ENCODE results near the gene OPN1SW.

OPN1SW gene

DNA sequence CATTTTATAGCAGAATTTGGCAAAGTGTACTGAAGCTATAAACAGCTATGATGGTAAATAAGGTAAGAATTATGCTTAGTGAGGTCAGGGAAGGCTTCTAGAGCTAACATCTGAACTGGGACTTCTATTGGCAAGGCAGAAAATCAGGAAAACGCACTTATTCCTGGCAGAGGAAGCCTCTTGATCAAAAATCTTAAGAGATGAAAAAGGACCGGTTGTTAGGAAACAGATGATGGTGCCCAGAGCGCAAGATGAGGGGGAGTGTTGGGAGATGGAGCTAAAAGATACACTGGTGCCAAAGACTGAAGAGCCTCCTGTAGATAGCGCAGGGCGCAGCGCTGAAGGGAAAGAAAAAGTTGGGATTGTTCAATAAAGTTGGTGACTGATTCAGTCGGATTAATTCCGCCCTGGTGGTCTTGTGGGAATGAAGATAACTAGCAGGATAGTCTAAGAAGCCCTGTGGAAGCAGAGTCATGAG is 37.0 kb downstream of the OPN1SW start:
- Histone ChIP-seq H3K4me1 (peaks cover 58 to 81% (median 70%) of the 10 kb centered on the region in 10 experiments), H3K36me3 (peaks cover 0 to 17% (median 8%) of the 10 kb centered on the region in 11 experiments; a peak in 15 of 22 replicates), H3K4me3 (peak overlapping the region; percentile 76 to 97 (median 90)), H3K27ac (peak overlapping the region; percentile 48 to 86 (median 78); a peak in 21 of 22 replicates), H3K9ac (peak overlapping the region; percentile 81 to 91 (median 85)), H3K4me2 (peak overlapping the region; percentile 71 to 96 (median 88)), H3K27me3 (no peaks in the 10 kb centered on the region), H3K9me3 (replicated peaks in 1 of 11) (no peaks in the 10 kb centered on the region), H4K20me1 (peaks cover 23 to 44% (median 38%) of the 10 kb centered on the region in 11 experiments; a peak in 19 of 22 replicates)
- no peak for TF ChIP-seq Cebpa-rat (IDR thresholded peaks at IDR 0.05)

DNA sequence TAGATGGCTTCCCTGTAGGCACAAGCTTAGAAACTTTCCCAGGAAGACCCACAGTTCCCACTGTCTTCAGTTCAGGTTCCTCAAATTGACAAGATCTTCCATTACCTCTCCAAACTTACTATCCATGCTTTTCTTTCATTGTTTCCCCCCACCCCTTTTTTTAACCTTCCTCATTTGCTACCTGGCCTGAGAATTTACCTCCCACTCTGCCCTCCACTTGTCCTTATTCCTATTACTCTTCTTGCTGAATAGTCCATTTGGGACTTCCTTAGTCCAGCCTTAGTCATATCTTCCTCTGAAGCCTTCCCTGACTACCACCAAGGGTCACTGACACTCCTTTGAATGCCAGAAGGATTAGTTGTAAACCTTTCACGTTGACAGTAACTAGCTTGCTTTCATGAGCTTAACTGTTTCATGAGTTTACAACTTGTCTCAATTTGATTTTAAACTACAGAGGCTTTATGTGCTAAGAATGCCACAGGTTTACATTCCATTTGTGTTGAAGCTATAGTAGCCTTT is 37.7 kb downstream of the OPN1SW start:
- Histone ChIP-seq H3K9me3 (replicated peaks in 1 of 11) (0 out of 22 replicates have a peak, but pooled peaks cover 0 to 4% (median 0%) of the 10 kb centered on the region in 11 experiments), H3K9ac (no peak overlapping the region), H3K4me3 (peak overlapping the region in 2 of 10 experiments; percentile 81 to 97; a peak in 2 of 20 replicates)

DNA sequence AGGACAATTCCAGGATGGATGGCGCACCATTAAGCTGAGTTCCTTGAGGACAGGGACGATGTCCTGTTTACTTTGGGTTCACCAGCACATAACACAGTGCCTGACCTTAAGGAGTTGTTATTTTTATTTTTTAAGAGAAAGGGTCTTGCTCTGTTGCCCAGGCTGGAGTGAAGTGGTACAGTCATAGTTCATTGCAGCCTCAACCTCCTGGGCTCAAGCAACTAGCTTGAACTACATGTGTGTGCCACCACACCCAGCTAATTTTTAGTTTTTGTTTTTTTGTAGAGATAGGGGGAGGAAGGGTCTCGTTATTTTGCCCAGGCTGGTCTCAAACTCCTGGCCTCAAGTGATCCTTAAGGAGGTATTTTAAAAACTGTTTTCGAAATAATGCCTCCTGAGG is 38.2 kb downstream of the OPN1SW start:
- Histone ChIP-seq H3K4me1 (peaks cover 60 to 82% (median 79%) of the 10 kb centered on the region in 10 experiments), H3K4me3 (no peak overlapping the region), H3K9ac (no peak overlapping the region), H3K36me3 (peaks cover 0 to 5% (median 0%) of the 10 kb centered on the region in 11 experiments; a peak in 5 of 22 replicates), H4K20me1 (peaks cover 17 to 32% (median 27%) of the 10 kb centered on the region in 11 experiments; a peak in 16 of 22 replicates), H3K27me3 (no peaks in the 10 kb centered on the region), H3K9me3 (replicated peaks in 1 of 11) (0 out of 22 replicates have a peak, but pooled peaks cover 0 to 4% (median 0%) of the 10 kb centered on the region in 11 experiments), H3K4me2 (peak overlapping the region in 5 of 11 experiments; percentile 74 to 88 (median 83); a peak in 8 of 22 replicates), H3K27ac (no peak overlapping the region)
- no peak for TF ChIP-seq Cebpa-rat (IDR thresholded peaks at IDR 0.05)

More for the DNA sequence above, 37.7 kb downstream of the OPN1SW start:
- Histone ChIP-seq H3K27me3 (no peaks in the 10 kb centered on the region), H4K20me1 (peaks cover 18 to 37% (median 31%) of the 10 kb centered on the region in 11 experiments; a peak in 16 of 22 replicates), H3K4me2 (peak overlapping the region; percentile 71 to 96 (median 88); a peak in 20 of 22 replicates), H3K27ac (no peak overlapping the region), H3K4me1 (peaks cover 56 to 81% (median 75%) of the 10 kb centered on the region in 10 experiments), H3K36me3 (peaks cover 0 to 10% (median under 1%) of the 10 kb centered on the region in 11 experiments; a peak in 9 of 22 replicates)
- TF ChIP-seq Cebpa-rat (IDR thresholded peaks at IDR 0.05): no peak

GRCh38 chr7:128735436-128735835 is 40.2 kb downstream of the OPN1SW start:
- Histone ChIP-seq H3K4me3 (peak overlapping the region in 6 of 10 experiments; percentile 12 to 47 (median 24); a peak in 10 of 20 replicates), H3K27ac (peak overlapping the region; percentile 31 to 85 (median 77); a peak in 21 of 22 replicates), H3K4me1 (peaks cover 49 to 71% (median 64%) of the 10 kb centered on the region in 10 experiments), H3K36me3 (no peaks in the 10 kb centered on the region), H4K20me1 (peaks cover under 1 to 12% (median 7%) of the 10 kb centered on the region in 11 experiments; a peak in 14 of 22 replicates), H3K9ac (peak overlapping the region in 8 of 11 experiments; percentile 24 to 61 (median 50); a peak in 13 of 22 replicates), H3K4me2 (peak overlapping the region; percentile 72 to 93 (median 83)), H3K9me3 (replicated peaks in 1 of 11) (0 out of 22 replicates have a peak, but pooled peaks cover 0 to 4% (median 0%) of the 10 kb centered on the region in 11 experiments), H3K27me3 (no peaks in the 10 kb centered on the region)
- no peak for TF ChIP-seq Cebpa-rat (IDR thresholded peaks at IDR 0.05)

GRCh38 chr7:128734890-128735289 is 40.7 kb downstream of the OPN1SW start:
- peak overlapping the region in 5 of 10 experiments; percentile 0 to 41 (median 15); a peak in 6 of 20 replicates for H3K4me3 ChIP-seq
- TF ChIP-seq Cebpa-rat (IDR thresholded peaks at IDR 0.05): no peak
- peak overlapping the region in 8 of 11 experiments; percentile 24 to 61 (median 50); a peak in 13 of 22 replicates for H3K9ac ChIP-seq
- H3K4me1 ChIP-seq: peaks cover 43 to 66% (median 59%) of the 10 kb centered on the region in 10 experiments
- H3K4me2 ChIP-seq: peak overlapping the region; percentile 72 to 93 (median 83)
- peak overlapping the region; percentile 31 to 85 (median 77); a peak in 21 of 22 replicates for H3K27ac ChIP-seq
- 0 out of 22 replicates have a peak, but pooled peaks cover 0 to 4% (median 0%) of the 10 kb centered on the region in 11 experiments for H3K9me3 ChIP-seq (replicated peaks in 1 of 11)
- no peaks in the 10 kb centered on the region for H3K36me3 ChIP-seq
- H4K20me1 ChIP-seq: peaks cover 0 to 6% (median 1%) of the 10 kb centered on the region in 11 experiments; a peak in 11 of 22 replicates
- H3K27me3 ChIP-seq: no peaks in the 10 kb centered on the region

GRCh38 chr7:128733278-128733645 is 42.3 kb downstream of the OPN1SW start:
- Histone ChIP-seq H3K4me3 (0 out of 20 replicates have a peak overlapping the region, but pooled peaks of 1 of the 10 experiments have one; percentile 12), H3K4me2 (peak overlapping the region; percentile 3 to 87 (median 34); a peak in 18 of 22 replicates), H3K4me1 (peaks cover 38 to 61% (median 54%) of the 10 kb centered on the region in 10 experiments), H3K36me3 (no peaks in the 10 kb centered on the region), H3K27ac (peak overlapping the region in 2 of 11 experiments; percentile 5 to 83; a peak in 1 of 22 replicates), H3K9ac (no peak overlapping the region), H4K20me1 (no peaks in the 10 kb centered on the region), H3K9me3 (replicated peaks in 1 of 11) (0 out of 22 replicates have a peak, but pooled peaks cover 0 to 4% (median 0%) of the 10 kb centered on the region in 11 experiments), H3K27me3 (no peaks in the 10 kb centered on the region)
- no peak for TF ChIP-seq Cebpa-rat (IDR thresholded peaks at IDR 0.05)

GRCh38 chr7:128732521-128733277 is 42.9 kb downstream of the OPN1SW start:
- H3K4me2 ChIP-seq: peak overlapping the region; percentile 3 to 87 (median 34); a peak in 19 of 22 replicates
- no peak overlapping the region for H3K9ac ChIP-seq
- H3K4me1 ChIP-seq: peaks cover 39 to 61% (median 55%) of the 10 kb centered on the region in 10 experiments
- no peaks in the 10 kb centered on the region for H3K36me3 ChIP-seq
- 0 out of 22 replicates have a peak, but pooled peaks cover 0 to 4% (median 0%) of the 10 kb centered on the region in 11 experiments for H3K9me3 ChIP-seq (replicated peaks in 1 of 11)
- no peaks in the 10 kb centered on the region for H4K20me1 ChIP-seq
- 0 out of 20 replicates have a peak overlapping the region, but pooled peaks of 1 of the 10 experiments have one; percentile 12 for H3K4me3 ChIP-seq
- no peaks in the 10 kb centered on the region for H3K27me3 ChIP-seq
- no peak for TF ChIP-seq Cebpa-rat (IDR thresholded peaks at IDR 0.05)
- peak overlapping the region in 2 of 11 experiments; percentile 14 to 83; a peak in 2 of 22 replicates for H3K27ac ChIP-seq

GRCh38 chr7:128731184-128731583 is 44.4 kb downstream of the OPN1SW start:
- H3K4me3 ChIP-seq: no peak overlapping the region
- H4K20me1 ChIP-seq: no peaks in the 10 kb centered on the region
- H3K4me2 ChIP-seq: no peak overlapping the region
- no peak for TF ChIP-seq Cebpa-rat (IDR thresholded peaks at IDR 0.05)
- H3K27ac ChIP-seq: no peak overlapping the region
- H3K36me3 ChIP-seq: no peaks in the 10 kb centered on the region
- peaks cover 33 to 62% (median 52%) of the 10 kb centered on the region in 10 experiments for H3K4me1 ChIP-seq
- H3K9me3 ChIP-seq (replicated peaks in 1 of 11): peaks cover 0 to 4% (median 0%) of the 10 kb centered on the region in 11 experiments; a peak in 2 of 22 replicates
- no peak overlapping the region for H3K9ac ChIP-seq
- no peaks in the 10 kb centered on the region for H3K27me3 ChIP-seq

Data from BLaER1 treated with 17β-estradiol and CSF1 and Interleukin-3, amounts not matched to agents 10 nM and 100 nM (cell line).